ENCODE measurements around the gene ANAPC16.

- TF ChIP-seq CTCF (IDR thresholded peaks at IDR 0.05): no peak
- TF ChIP-seq POLR2A (IDR thresholded peaks at IDR 0.05): no peak
- TF ChIP-seq POLR2AphosphoS5 (IDR thresholded peaks at IDR 0.05): no peak
These were observed 67.3 kb downstream of the ANAPC16 start for GRCh38 chr10:72283131-72283530.
